K562 (cell line): ENCODE data around the gene PHC3. TPM values are rescaled to one million over a fixed set of nuclear protein-coding genes. Genes with fewer than 3 reads are reported as not detected.

Source experiments
- CEBPZ ChIP-seq: fragments of 150-350 bp; IDR thresholded peaks from 2 replicates; pipeline ENCODE4 v1.6.1; 2014; ENCODE audit warnings: low read depth, mild to moderate bottlenecking, low read length, borderline replicate concordance
- CHD1 ChIP-seq: fragments of 200-600 bp; sonication (generic); IDR thresholded peaks from one replicate; pipeline ENCODE4 v1.6.1; 2012; ENCODE audit warnings: mild to moderate bottlenecking, moderate library complexity, low read length, inconsistent platforms
- HBP1 ChIP-seq: fragments of 450-650 bp; formaldehyde crosslinking; IDR thresholded peaks from 2 replicates; pipeline ENCODE4 v1.4.0; 2022; ENCODE audit warnings: missing genetic modification characterization
- ID3 ChIP-seq, 2 experiments: fragments of 250-450 bp in 1 of 2; fragments of 450-650 bp in 1 of 2; sonication (Bioruptor Pico) in 1 of 2; IDR thresholded peaks; 2 replicates each; pipeline versions ENCODE4 v1.6.1 to v1.8.0; 2016 to 2021; ENCODE audit warnings: mild to moderate bottlenecking in 2 of 2, moderate library complexity in 2 of 2, missing compliant biosample characterization in 1 of 2, missing genetic modification characterization in 1 of 2
- ILK ChIP-seq: fragments of 450-650 bp; IDR thresholded peaks from 2 replicates; pipeline ENCODE4 v1.6.1; 2016; ENCODE audit warnings: missing genetic modification characterization, low read depth, mild to moderate bottlenecking, missing compliant biosample characterization, moderate library complexity, borderline replicate concordance
- MCM2 ChIP-seq: fragments of 450-650 bp; IDR thresholded peaks from 2 replicates; pipeline ENCODE4 v1.6.1; 2017; ENCODE audit warnings: low read depth, mild to moderate bottlenecking
- PHB2 ChIP-seq: fragments of 450-650 bp; IDR thresholded peaks from 2 replicates; pipeline ENCODE4 v1.6.1; 2017; ENCODE audit warnings: low read depth
- POLR2B ChIP-seq: fragments of 450-650 bp; IDR thresholded peaks from 2 replicates; pipeline ENCODE4 v1.6.1; 2018; ENCODE audit warnings: low read depth; ENCODE audit not compliant: partially characterized antibody
- PTTG1 ChIP-seq: fragments of 450-650 bp; IDR thresholded peaks from 2 replicates; pipeline ENCODE4 v1.6.1; 2016; ENCODE audit warnings: low read depth, mild to moderate bottlenecking, missing genetic modification characterization, missing compliant biosample characterization
- RUNX1 ChIP-seq: sonication (generic); IDR thresholded peaks from 2 replicates; pipeline ENCODE4 v1.6.1; 2016; ENCODE audit warnings: antibody characterized with exemption, low read depth
- SFPQ ChIP-seq: fragments of 200-400 bp; formaldehyde crosslinking; IDR thresholded peaks from 2 replicates; pipeline ENCODE4 v1.6.1; 2017; ENCODE audit warnings: mild to moderate bottlenecking, low read depth, low read length, moderate library complexity
- SRSF1 ChIP-seq: fragments of 200-400 bp; formaldehyde crosslinking; IDR thresholded peaks from 2 replicates; pipeline ENCODE4 v1.6.1; 2017; ENCODE audit warnings: mild to moderate bottlenecking, low read depth, low read length, moderate library complexity
- TFE3 ChIP-seq: fragments of 450-650 bp; formaldehyde crosslinking; IDR thresholded peaks from 2 replicates; pipeline ENCODE4 v1.4.0; 2020; ENCODE audit warnings: mild to moderate bottlenecking, mixed read lengths
- ZKSCAN1 ChIP-seq: fragments of 150-350 bp; IDR thresholded peaks from 2 replicates; pipeline ENCODE4 v1.6.1; 2016; ENCODE audit warnings: low read depth, low read length
- ZNF512 ChIP-seq: IDR thresholded peaks from 2 replicates; pipeline ENCODE4 v1.6.1; 2016; ENCODE audit warnings: missing genetic modification characterization, missing compliant biosample characterization
- ZNF76 ChIP-seq: fragments of 250-450 bp; sonication (Bioruptor Pico); IDR thresholded peaks from 2 replicates; pipeline ENCODE4 v1.4.0; 2020; ENCODE audit warnings: mild to moderate bottlenecking, moderate library complexity, borderline replicate concordance
- polyA plus RNA-seq, 8 experiments: library from polyadenylated mRNA; depleted of rRNA in 4 of 8; stranded (reverse) in 5 of 8; unstranded in 3 of 8; fragments of >200 nt; fragmentation: Nextera tagmentation in 2 of 8; fragmentation: Illumina TruSeq in 1 of 8; extraction: Ambion mirVana in 2 of 8; extraction: Trizol in 1 of 8; gene quantifications; 2 replicates each; pipeline versions ENCODE4 v1.2.1 to v1.2.3, GENCODE V29; 2011 to 2014; ENCODE audit warnings: inconsistent platforms in 1 of 8, missing spikeins in 1 of 8
- total RNA-seq, 7 experiments: library from RNA; depleted of rRNA in 6 of 7; stranded (reverse); fragments of >200 nt in 6 of 7; fragmentation: Illumina TruSeq in 2 of 7; extraction: Trizol in 2 of 7; gene quantifications; 2 replicates each; pipeline versions ENCODE4 v1.2.1 to v1.2.3, GENCODE V29; 2011 to 2021; ENCODE audit warnings: low replicate concordance in 1 of 7

The PHC3 gene
- total and polyA plus RNA-seq, 9 of the 15 experiments (the other 6 are each of a cell fraction or from before 2014, with no cell fraction given) = 3.1 to 21.6 (median 10.5) TPM

- TF ChIP-seq HBP1 (CRISPR knock-in tag) (no peak), SRSF1 (no peak), SFPQ (no peak), ZNF76 (CRISPR knock-in tag) (no peak), POLR2B (no peak), PTTG1 (tag) (no peak), CEBPZ (no peak), MCM2 (no peak), RUNX1 (no peak), ILK (no peak), ID3 (CRISPR knock-in tag; IDR thresholded peaks at IDR 0.05) (no peak), ID3 (tag; IDR thresholded peaks at IDR 0.05) (no peak), PHB2 (no peak), TFE3 (no peak), ZKSCAN1 (no peak), CHD1 (no peak), ZNF512 (tag) (no peak)
Observed at GRCh38 chr3:170132335-170132734, 49.2 kb downstream of the PHC3 start (continued).
